ENCODE results near the gene FAT1.

DNA sequence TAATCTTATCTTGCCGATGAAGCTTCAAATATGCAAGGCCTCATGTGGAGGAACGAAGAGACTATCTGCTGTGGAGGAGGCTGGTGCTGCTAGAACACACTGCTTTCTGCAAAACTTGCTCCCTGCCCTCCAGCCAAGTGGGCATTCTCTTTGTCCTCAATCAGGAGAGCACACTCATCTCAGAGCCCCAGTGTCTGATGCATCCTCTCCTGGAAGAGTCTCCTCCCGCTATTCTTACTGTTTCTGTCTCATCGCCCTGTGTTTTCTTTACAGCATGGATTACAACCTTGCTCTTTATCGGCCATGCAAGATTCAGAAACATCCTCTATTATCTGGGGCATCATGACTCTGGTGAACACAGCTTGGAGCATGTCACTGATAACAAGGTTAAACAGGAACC lies 100.1 kb downstream of the FAT1 start:
- no peak for TF ChIP-seq POLR2A (IDR thresholded peaks at IDR 0.05)
- TF ChIP-seq, protein P1, sequence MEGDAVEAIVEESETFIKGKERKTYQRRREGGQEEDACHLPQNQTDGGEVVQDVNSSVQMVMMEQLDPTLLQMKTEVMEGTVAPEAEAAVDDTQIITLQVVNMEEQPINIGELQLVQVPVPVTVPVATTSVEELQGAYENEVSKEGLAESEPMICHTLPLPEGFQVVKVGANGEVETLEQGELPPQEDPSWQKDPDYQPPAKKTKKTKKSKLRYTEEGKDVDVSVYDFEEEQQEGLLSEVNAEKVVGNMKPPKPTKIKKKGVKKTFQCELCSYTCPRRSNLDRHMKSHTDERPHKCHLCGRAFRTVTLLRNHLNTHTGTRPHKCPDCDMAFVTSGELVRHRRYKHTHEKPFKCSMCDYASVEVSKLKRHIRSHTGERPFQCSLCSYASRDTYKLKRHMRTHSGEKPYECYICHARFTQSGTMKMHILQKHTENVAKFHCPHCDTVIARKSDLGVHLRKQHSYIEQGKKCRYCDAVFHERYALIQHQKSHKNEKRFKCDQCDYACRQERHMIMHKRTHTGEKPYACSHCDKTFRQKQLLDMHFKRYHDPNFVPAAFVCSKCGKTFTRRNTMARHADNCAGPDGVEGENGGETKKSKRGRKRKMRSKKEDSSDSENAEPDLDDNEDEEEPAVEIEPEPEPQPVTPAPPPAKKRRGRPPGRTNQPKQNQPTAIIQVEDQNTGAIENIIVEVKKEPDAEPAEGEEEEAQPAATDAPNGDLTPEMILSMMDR (IDR thresholded peaks at IDR 0.05) = no peak

Data from body of pancreas (tissue), 4 donors.